GM12892 (cell line): ENCODE results near the gene SRMS.

Experiments used
- DNase-seq: peaks from one replicate; pipeline ENCODE4 v3.0.0; 2011; ENCODE audit not compliant: insufficient read length
- FAIRE-seq: peaks from 2 replicates; lab custom pipeline; 2011; peaks lifted over from hg19 to GRCh38; lab: Jason Lieb, UNC
- POLR2A ChIP-seq: IDR thresholded peaks from 2 replicates; pipeline ENCODE4 v1.6.1; 2011; ENCODE audit warnings: low read depth, low read length, control low read depth
- POLR2AphosphoS5 ChIP-seq: IDR thresholded peaks from 2 replicates; pipeline ENCODE4 v1.6.1; 2011; ENCODE audit warnings: low read depth, low read length, control low read depth
- TAF1 ChIP-seq: IDR thresholded peaks from 2 replicates; pipeline ENCODE4 v1.6.1; 2011; ENCODE audit warnings: low read depth, mild to moderate bottlenecking, control low read depth, low read length, borderline replicate concordance

The SRMS gene

DNA sequence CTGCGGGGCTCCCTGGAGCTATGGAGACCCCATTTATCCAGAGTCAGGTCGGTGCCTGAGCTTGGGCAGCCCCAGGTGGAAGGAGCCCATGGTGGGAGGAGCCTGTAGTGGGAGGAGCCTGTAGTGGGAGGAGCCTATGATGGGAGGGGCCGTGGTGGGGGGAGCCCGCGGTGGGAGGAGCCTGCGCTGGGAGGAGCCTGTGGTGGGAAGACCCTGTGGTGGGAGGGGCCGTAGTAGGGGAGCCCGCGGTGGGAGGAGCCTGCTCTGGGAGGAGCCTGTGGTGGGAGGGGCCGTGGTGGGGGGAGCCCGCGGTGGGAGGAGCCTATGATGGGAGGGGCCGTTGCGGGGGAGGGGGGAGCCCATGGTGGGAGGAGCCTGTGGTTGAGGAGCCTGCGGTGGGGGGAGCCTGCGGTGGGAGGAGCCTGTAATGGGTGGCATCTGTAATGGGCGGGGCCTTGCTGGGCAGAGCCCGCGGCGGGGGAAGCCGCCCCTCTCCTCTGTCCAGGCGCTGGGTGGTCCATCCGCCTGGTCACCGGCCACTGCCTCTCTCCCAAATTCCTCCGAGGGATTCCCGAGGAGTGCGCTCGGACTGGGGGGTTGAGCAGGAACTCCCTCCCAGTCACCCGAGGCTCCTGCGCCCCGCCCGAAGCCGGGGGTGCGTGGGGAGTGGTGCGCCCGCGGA, 5.8 kb upstream of the SRMS start:
- peak; percentile 81 for DNase-seq
- FAIRE-seq = no peak
- TF ChIP-seq POLR2A (no peak), POLR2AphosphoS5 (no peak), TAF1 (no peak)

DNA sequence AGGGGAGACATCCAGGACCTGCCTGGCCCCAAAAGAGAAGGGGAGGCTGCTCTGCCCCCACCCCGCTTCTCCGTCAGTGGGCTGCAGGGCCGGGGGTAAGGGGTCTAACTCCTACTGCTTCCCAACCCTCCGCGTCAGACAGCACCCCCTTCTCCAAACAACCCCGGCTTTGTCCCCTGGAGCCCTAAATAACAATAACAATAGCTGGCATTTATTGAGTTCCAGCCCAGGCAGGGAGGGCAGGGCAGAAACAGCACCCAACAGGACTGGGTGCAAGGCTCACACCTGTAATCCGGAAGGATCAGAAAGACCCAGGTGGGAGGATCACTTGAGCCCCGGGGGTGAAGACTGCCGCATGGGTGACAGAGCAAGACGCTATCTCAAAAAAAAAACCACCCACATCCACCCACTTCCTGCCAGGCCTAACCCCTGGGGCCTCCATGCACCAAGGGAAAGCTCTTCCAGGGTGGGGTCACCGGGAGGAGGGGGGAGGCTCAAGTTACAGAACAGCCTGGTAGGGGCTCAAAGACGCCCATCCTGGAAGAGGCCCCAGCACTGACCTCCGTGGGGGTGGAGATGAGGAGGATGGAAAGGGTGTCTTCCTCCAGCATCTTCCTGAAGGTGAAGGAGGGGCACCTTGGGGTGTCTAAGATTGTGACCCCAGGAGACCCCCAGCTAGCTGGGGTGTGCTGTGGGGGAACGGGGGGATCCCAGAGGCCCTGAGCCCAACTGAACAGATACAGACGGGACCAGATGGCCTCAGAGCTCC, 5.1 kb upstream of the SRMS start:
- FAIRE-seq = peak; percentile 92
- DNase-seq = no peak
- TF ChIP-seq POLR2AphosphoS5 (no peak), TAF1 (no peak), POLR2A (no peak)

DNA sequence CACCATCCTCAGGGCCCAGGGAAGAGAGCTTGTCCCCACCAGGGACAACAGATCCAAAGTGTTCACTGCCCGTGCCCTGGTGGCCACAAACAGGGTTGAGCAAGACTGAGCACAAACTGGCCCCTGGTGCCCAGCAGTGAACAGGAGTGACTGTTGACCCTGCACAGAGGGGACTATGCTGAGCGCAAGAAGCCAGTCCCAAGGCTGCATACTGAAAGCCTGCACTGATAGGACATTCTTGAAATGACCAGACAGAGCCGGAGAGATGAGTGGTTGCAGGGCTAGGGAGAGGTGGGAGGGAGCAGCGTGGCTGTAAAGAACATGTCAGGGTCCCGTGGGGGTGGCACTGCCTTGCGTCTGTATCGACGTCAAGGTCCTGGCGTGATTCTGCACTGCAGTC, 3.5 kb upstream of the SRMS start:
- FAIRE-seq (no peak), DNase-seq (no peak)
- TF ChIP-seq POLR2AphosphoS5 = no peak
- no peak for TF ChIP-seq POLR2A
- TF ChIP-seq TAF1 = no peak

DNA sequence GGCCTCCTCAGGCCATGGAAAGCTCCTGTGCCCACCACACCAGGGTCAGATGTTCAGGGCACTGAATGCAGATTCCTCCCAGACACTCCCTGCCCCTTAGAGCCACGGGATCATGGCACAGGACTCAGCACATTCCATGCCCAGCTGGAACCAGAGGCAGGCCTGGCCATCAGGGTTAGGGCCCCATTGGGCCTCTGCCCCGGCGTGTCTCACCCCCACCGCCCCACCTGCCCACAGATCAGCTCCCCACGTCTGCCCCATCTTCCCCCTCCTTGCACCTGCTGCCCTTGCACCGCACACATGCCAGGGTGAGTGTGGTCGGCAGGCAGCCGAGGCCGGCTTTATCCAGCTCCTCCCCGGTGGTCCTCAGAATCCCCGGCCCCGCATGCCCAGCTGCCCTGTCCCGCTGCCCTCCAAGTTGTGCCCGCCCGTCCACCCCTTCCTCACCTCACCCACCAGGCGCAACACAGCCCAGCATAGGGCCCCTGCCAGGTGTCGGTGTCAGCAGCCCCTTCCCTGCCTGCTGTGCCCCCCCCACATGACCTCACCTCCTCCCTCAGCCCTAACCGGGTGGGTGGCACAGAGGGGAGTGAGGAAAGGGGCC, 2.2 kb upstream of the SRMS start:
- no peak for FAIRE-seq
- DNase-seq = no peak

DNA sequence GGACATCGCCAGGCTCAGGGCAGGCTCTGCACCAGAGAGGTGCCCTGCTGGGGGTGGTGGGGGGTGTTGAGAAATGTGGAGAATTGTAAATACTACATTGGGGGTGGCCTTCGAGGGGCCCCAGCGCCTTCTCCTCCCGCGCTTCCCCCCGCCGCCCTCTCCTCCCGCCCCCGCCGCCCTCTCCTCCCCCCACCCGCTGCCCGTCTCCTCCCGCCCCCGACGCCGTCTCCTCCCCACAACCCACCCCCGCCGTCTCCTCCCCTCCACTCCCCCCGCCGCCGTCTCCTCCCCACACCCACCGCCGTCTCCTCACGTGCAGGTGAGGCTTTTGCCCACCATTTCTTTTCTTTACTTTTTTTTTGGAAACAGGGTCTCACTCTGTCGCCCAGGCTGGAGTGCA, 1.5 kb upstream of the SRMS start:
- FAIRE-seq (no peak), DNase-seq (no peak)
- no peak for TF ChIP-seq POLR2A
- TF ChIP-seq POLR2AphosphoS5 = no peak
- no peak for TF ChIP-seq TAF1

More for the DNA sequence above, 2.2 kb upstream of the SRMS start:
- TF ChIP-seq POLR2A (no peak), TAF1 (no peak), POLR2AphosphoS5 (no peak)

DNA sequence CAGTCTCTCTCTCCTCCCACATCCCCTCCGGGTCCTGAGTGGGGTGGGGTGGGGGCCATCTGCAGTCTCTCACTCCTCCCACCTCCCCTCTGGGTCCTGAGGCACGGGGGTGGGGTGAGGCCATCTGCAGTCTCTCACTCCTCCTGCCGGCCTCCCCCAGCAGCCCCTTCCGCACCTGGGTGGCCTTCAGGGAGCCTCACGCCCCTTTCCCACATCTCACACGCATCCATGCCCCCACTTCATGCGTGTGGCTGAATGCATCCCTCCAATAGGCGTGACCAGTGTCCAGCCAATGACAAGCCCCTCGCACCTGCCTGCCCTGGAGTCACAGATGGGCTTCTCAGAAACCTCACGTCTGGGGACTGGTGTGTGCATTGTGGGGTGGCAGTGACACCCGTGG, 993 bp upstream of the SRMS start:
- TF ChIP-seq POLR2A (no peak), POLR2AphosphoS5 (no peak), TAF1 (no peak)
- no peak for FAIRE-seq
- DNase-seq = no peak

DNA sequence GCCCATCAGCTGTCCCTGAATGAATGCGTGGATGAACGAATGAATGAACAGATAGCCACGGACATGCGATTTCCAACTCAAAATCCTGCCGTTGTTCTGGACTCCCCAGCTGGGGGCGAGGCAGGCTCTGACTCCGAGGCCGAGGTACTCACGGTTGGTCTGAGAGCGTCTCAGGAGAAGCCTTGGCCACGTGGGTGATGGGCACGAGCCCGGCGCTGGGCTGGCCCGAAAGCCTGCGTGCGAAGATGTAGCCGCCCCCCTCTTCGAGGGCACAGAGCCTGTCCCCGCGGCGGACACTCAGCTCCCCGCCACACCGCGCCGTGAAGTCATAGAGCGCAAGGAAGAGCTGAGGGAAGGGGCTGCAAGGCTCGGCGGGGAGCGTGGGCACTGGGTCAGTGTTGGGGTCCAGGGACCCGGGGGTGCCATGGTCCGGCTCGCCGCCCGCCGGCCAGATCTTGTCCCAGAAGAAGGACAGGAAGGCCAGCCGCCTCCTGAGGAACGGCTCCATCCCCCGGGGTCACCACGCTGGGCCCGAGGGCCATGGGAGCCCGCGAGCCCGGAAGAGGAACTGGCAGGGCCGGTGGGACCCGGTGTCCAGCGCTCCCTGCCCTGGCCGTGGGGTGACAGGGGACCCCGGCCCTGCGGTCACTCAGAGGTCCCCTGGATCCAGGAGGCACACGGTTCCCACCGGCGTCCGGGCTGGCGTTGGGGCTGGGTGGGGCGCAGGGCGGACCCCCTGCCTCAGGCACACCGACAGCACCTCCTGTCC, 409 bp downstream of the SRMS start:
- TF ChIP-seq TAF1 (no peak), POLR2A (no peak), POLR2AphosphoS5 (no peak)
- DNase-seq (no peak), FAIRE-seq (no peak)

DNA sequence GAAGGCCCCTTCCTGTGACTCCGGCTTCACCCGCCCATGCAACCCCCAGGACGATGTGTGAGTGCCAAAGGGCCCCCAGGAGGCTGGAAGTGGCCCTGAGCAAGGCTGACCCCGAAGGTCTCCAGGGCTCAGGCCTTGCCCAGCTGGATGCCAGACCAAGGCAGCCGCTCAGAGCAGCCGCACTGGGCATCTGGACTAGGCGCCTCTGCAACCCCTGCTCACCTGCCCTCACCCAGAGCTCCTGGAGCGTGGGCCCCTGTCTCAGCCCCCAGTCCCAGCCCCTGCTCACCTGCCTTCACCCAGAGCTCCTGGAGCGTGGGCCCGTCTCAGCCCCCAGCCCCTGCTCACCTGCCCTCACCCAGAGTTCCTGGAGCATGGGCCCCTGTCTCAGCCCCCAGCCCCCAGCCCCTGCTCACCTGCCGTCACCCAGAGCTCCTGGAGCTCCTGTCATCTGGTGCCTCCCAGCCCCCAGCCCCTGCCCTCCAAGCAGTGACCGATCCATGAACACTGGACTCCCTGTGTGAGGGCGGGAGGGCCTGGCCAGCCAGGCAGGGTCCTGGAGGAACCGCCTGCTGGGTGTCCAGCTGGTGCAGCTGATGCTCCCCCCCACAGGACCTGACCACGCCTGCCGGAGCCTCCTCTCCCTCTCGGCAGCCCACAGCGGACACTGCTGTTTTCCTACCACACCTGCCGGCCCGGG, 1.1 kb downstream of the SRMS start:
- DNase-seq = no peak
- FAIRE-seq = no peak
- TF ChIP-seq POLR2A = no peak

DNA sequence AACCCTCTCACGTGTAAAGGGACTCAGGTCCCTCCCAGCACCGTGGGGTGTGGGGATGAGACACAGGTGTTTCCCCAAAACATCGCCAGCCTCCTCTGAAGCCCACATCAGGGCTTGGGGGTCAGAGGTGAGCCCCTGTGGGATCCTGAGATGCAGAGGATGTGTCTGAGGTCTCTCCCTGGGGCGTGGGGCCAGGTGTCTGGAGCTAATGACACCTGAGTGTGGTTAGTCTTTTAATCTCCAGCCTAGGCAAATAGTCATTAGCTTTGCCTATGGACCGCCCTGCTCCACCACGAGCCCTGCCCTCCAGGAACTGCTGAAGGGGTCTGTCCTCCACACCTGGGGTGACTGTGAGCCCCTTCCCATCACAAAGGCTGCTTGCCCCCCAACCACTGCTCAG, 1.7 kb downstream of the SRMS start:
- no peak for DNase-seq
- TF ChIP-seq POLR2A (no peak), TAF1 (no peak), POLR2AphosphoS5 (no peak)
- no peak for FAIRE-seq

DNA sequence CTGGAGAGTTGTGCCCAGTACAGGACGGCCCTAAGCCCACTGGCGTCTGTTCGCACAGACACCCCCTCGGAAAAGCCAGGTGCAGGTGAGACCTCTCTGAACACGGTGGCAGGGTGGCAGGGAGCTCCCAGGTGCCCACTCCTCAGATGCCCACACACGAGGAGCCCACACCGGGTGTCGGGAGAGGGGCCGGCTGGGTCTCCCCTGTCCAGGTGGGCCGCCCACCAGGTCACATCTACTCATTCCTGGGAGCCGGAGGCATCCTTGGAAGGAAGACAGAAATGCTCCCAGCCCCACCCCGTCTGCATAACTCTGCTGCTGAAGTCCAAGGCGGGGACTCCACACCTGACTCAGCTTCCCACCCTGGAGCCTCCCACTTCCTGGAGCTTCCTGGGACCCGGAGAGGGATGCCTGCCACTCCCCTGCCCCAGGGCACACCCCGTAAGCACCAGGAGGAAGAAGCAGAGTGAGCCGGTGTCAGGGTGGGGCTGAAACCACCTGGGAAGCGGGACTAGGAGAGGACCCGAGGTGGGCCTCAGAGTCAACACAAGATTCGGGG, 2.5 kb downstream of the SRMS start:
- DNase-seq (no peak), FAIRE-seq (no peak)
- TF ChIP-seq TAF1 (no peak), POLR2A (no peak), POLR2AphosphoS5 (no peak)
